IMR-90 (cell line): Measurements from ENCODE around the gene BRPF1. TPM values are rescaled to one million over a fixed set of nuclear protein-coding genes. Genes with fewer than 3 reads are reported as not detected.

ENCODE experiments used
- ATAC-seq: fragments of 200-7000 bp; cut with Tn5 transposase; 2 replicates; pipeline ENCODE4 v1.9.1; 2020; ENCODE audit warnings: low read depth, mild to moderate bottlenecking, moderate library complexity
- BruUV-seq: library from RNA; stranded (reverse); fragments of 400-500 nt; replicated peaks from 2 replicates; lab custom pipeline; 2021; lab: Mats Ljungman, UMichigan
- CTCF ChIA-PET: fragments of 300-600 bp; formaldehyde crosslinking; extraction: SDS; loops from one replicate; lab custom pipeline; 2021; ENCODE audit warnings: antibody characterized with exemption; lab: Yijun Ruan, JAX
- POLR2A ChIA-PET: fragments of 300-600 bp; sonication (Branson Sonifier 250); formaldehyde crosslinking; loops from one replicate; lab custom pipeline; 2022; ENCODE audit warnings: antibody characterized with exemption; ENCODE audit not compliant: unreplicated experiment; lab: Charles Lee
- DNase-seq: peaks from one replicate; pipeline ENCODE4 v3.0.0; 2013
- H2AFZ ChIP-seq: replicated peaks from 2 replicates; pipeline ENCODE3; 2013; ENCODE audit warnings: low read length, mild to moderate bottlenecking; ENCODE audit not compliant: poor library complexity
- H2AK5ac ChIP-seq: 2 replicates; pipeline ENCODE4 v1.6.1; 2013; ENCODE audit warnings: low read depth, low read length, inconsistent platforms
- H2AK9ac ChIP-seq: replicated peaks from 2 replicates; pipeline ENCODE3; 2013; ENCODE audit warnings: mild to moderate bottlenecking, low read depth, low read length, moderate library complexity; ENCODE audit not compliant: poor library complexity
- H2BK120ac ChIP-seq: 2 replicates; pipeline ENCODE4 v1.6.1; 2013; ENCODE audit warnings: low read depth, low read length, inconsistent platforms
- H2BK15ac ChIP-seq: 3 replicates; pipeline ENCODE4 v1.6.1; 2013; ENCODE audit warnings: low read depth, low read length, inconsistent platforms
- H2BK20ac ChIP-seq: 2 replicates; pipeline ENCODE4 v1.6.1; 2013; ENCODE audit warnings: low read depth, mild to moderate bottlenecking, inconsistent platforms, low read length, moderate library complexity
- H2BK5ac ChIP-seq: 2 replicates; pipeline ENCODE4 v1.6.1; 2013; ENCODE audit warnings: mild to moderate bottlenecking, low read depth, low read length, inconsistent platforms; ENCODE audit not compliant: poor library complexity, severe bottlenecking
- H3K14ac ChIP-seq: replicated peaks from 2 replicates; pipeline ENCODE4 v1.6.1; 2013; ENCODE audit warnings: low read depth, low read length, inconsistent platforms
- H3K18ac ChIP-seq: 2 replicates; pipeline ENCODE4 v1.6.1; 2013; ENCODE audit warnings: low read depth, low read length, control low read depth
- H3K23ac ChIP-seq: 2 replicates; pipeline ENCODE4 v1.6.1; 2013; ENCODE audit warnings: low read depth, low read length, inconsistent platforms
- H3K27ac ChIP-seq: 2 replicates; pipeline ENCODE4 v1.5.1; 2013; ENCODE audit warnings: mild to moderate bottlenecking, control low read depth, low read length; ENCODE audit not compliant: insufficient read depth
- H3K27me3 ChIP-seq: 2 replicates; pipeline ENCODE4 v1.6.1; 2013; ENCODE audit warnings: low read length; ENCODE audit not compliant: control insufficient read depth, insufficient read depth
- H3K36me3 ChIP-seq: 2 replicates; pipeline ENCODE4 v1.6.1; 2013; ENCODE audit warnings: low read length, mixed read lengths; ENCODE audit not compliant: control insufficient read depth, insufficient read depth
- H3K4ac ChIP-seq: 2 replicates; pipeline ENCODE4 v1.6.1; 2013; ENCODE audit warnings: low read depth, low read length, inconsistent platforms
- H3K4me1 ChIP-seq: 2 replicates; pipeline ENCODE4 v1.6.1; 2013; ENCODE audit warnings: low read length, mixed read lengths; ENCODE audit not compliant: control insufficient read depth, insufficient read depth
- H3K4me2 ChIP-seq: 2 replicates; pipeline ENCODE4 v1.6.1; 2013; ENCODE audit warnings: low read depth, mild to moderate bottlenecking, control low read depth, low read length, moderate library complexity
- H3K4me3 ChIP-seq: 2 replicates; pipeline ENCODE4 v1.5.1; 2013; ENCODE audit warnings: low read depth, mild to moderate bottlenecking, control low read depth, low read length, moderate library complexity; ENCODE audit not compliant: insufficient read depth
- H3K56ac ChIP-seq: 2 replicates; pipeline ENCODE4 v1.6.1; 2013; ENCODE audit warnings: low read length, inconsistent platforms; ENCODE audit not compliant: insufficient read depth; ENCODE audit errors: extremely low read depth
- H3K79me1 ChIP-seq, 2 experiments: 2 replicates each; pipeline ENCODE4 v1.6.1; 2013; ENCODE audit warnings: low read length in 2 of 2, inconsistent platforms in 1 of 2, low read depth in 1 of 2
- H3K9ac ChIP-seq: 2 replicates; pipeline ENCODE4 v1.6.1; 2013; ENCODE audit warnings: low read depth, low read length, control low read depth
- H3K9me1 ChIP-seq: 2 replicates; pipeline ENCODE4 v1.6.1; 2013; ENCODE audit warnings: low read length, inconsistent platforms; ENCODE audit not compliant: insufficient read depth
- H3K9me3 ChIP-seq: 2 replicates; pipeline ENCODE4 v1.6.1; 2013; ENCODE audit warnings: low read length; ENCODE audit not compliant: control insufficient read depth, insufficient read depth
- H4K20me1 ChIP-seq: 2 replicates; pipeline ENCODE4 v1.6.1; 2013; ENCODE audit warnings: low read length, inconsistent platforms; ENCODE audit not compliant: insufficient read depth
- H4K5ac ChIP-seq: 2 replicates; pipeline ENCODE4 v1.6.1; 2013; ENCODE audit warnings: mild to moderate bottlenecking, low read depth, low read length, control low read depth
- H4K8ac ChIP-seq, 2 experiments: 2 replicates each; pipeline ENCODE4 v1.6.1; 2013; ENCODE audit warnings: low read depth in 2 of 2, low read length in 2 of 2, control low read depth in 1 of 2, inconsistent platforms in 1 of 2
- H4K91ac ChIP-seq: 2 replicates; pipeline ENCODE4 v1.6.1; 2013; ENCODE audit warnings: low read depth, low read length, inconsistent platforms; ENCODE audit not compliant: insufficient read depth
- BHLHE40 ChIP-seq: fragments of 150-350 bp; IDR thresholded peaks from 2 replicates; pipeline ENCODE4 v1.6.1; 2016; ENCODE audit warnings: mild to moderate bottlenecking, low read depth, low read length
- CEBPB ChIP-seq: IDR thresholded peaks from 2 replicates; pipeline ENCODE4 v1.6.1; 2012; ENCODE audit warnings: low read depth, low read length, improper control_type of control experiment
- CHD1 ChIP-seq: IDR thresholded peaks from 2 replicates; pipeline ENCODE4 v1.6.1; 2012; ENCODE audit warnings: low read depth, low read length, improper control_type of control experiment
- ELK1 ChIP-seq: fragments of 150-350 bp; IDR thresholded peaks from 2 replicates; pipeline ENCODE4 v1.6.1; 2016; ENCODE audit warnings: low read depth, mild to moderate bottlenecking, low read length, moderate library complexity, borderline replicate concordance
- FOS ChIP-seq: fragments of 150-350 bp; IDR thresholded peaks from 2 replicates; pipeline ENCODE4 v1.6.1; 2016; ENCODE audit warnings: low read depth, low read length
- MAFK ChIP-seq: IDR thresholded peaks from 2 replicates; pipeline ENCODE4 v1.6.1; 2012; ENCODE audit warnings: low read depth, low read length, improper control_type of control experiment
- MAZ ChIP-seq: IDR thresholded peaks from 2 replicates; pipeline ENCODE4 v1.6.1; 2012; ENCODE audit warnings: low read depth, mild to moderate bottlenecking, low read length, improper control_type of control experiment, moderate library complexity, borderline replicate concordance
- MXI1 ChIP-seq: IDR thresholded peaks from 2 replicates; pipeline ENCODE4 v1.6.1; 2012; ENCODE audit warnings: low read depth, mild to moderate bottlenecking, low read length, moderate library complexity, borderline replicate concordance
- NFE2L2 ChIP-seq: fragments of 150-350 bp; IDR thresholded peaks from 2 replicates; pipeline ENCODE4 v1.6.1; 2016; ENCODE audit warnings: low read depth, mild to moderate bottlenecking, low read length
- POLR2A ChIP-seq: IDR thresholded peaks from 2 replicates; pipeline ENCODE4 v1.6.1; 2012; ENCODE audit warnings: mild to moderate bottlenecking, low read depth, low read length
- RAD21 ChIP-seq: IDR thresholded peaks from 2 replicates; pipeline ENCODE4 v1.6.1; 2012; ENCODE audit warnings: low read length, improper control_type of control experiment
- RCOR1 ChIP-seq: IDR thresholded peaks from 2 replicates; pipeline ENCODE4 v1.6.1; 2012; ENCODE audit warnings: mild to moderate bottlenecking, low read length, improper control_type of control experiment; ENCODE audit not compliant: insufficient replicate concordance
- RFX5 ChIP-seq: IDR thresholded peaks from 2 replicates; pipeline ENCODE4 v1.8.0; 2012; ENCODE audit warnings: low read depth, mild to moderate bottlenecking, low read length, moderate library complexity
- SMC3 ChIP-seq: fragments of 150-350 bp; IDR thresholded peaks from 2 replicates; pipeline ENCODE4 v1.6.1; 2016; ENCODE audit warnings: low read depth, mild to moderate bottlenecking, antibody characterized with exemption, low read length, moderate library complexity
- USF2 ChIP-seq: fragments of 150-350 bp; IDR thresholded peaks from 2 replicates; pipeline ENCODE4 v1.6.1; 2017; ENCODE audit warnings: mild to moderate bottlenecking, antibody characterized with exemption, low read length, low read depth
- WGBS, 2 experiments: methylation state at CpG; one replicate each; pipeline versions ENCODE4 v1.1.5 to v1.1.7; 2013; ENCODE audit warnings: missing lambda C conversion rate in 2 of 2; ENCODE audit not compliant: insufficient read length in 1 of 2; ENCODE audit errors: extremely low coverage in 2 of 2; 5-methylcytosine and 5-hydroxymethylcytosine counted together
- dilution Hi-C: fragments of 300-500 bp; cut with HindIII; formaldehyde crosslinking; loops from one replicate; pipeline ENCODE4 v1.14.3; 2018; ENCODE audit warnings: low sequenced_read_pairs; ENCODE audit not compliant: unreplicated experiment
- in situ Hi-C: fragments of 300-500 bp; cut with MboI; formaldehyde crosslinking; loops from 3 replicates; pipeline ENCODE4 v1.14.3; 2019; ENCODE audit warnings: low sequenced_read_pairs, inconsistent platforms, mixed read lengths
- intact Hi-C: fragments of 100-400 bp; cut with micrococcal nuclease; formaldehyde crosslinking; loops from 2 replicates; pipeline ENCODE4 v1.10.0; 2022
- polyA plus RNA-seq, 3 experiments: library from polyadenylated mRNA; depleted of rRNA; stranded (reverse); fragments of >200 nt; gene quantifications; 2 replicates each; pipeline ENCODE4 v1.2.3, GENCODE V29; 2012; ENCODE audit warnings: low replicate concordance in 1 of 3
- total RNA-seq: library from RNA; depleted of rRNA; stranded (reverse); fragments of >200 nt; gene quantifications from 2 replicates; pipeline ENCODE4 v1.2.3, GENCODE V29; 2012
- TF ChIP-seq, protein P1 (sequence below): conservative IDR thresholded peaks from 2 replicates; pipeline ENCODE4 v1.5.1; 2012; ENCODE audit warnings: mild to moderate bottlenecking, low read depth, low read length, improper control_type of control experiment

The BRPF1 gene
- total and polyA plus RNA-seq, 2 of the 4 experiments (the other 2 are of a cell fraction) = 13.6 to 15.6 TPM

GRCh38 chr3:9695345-9695744 is 36.2 kb upstream of the BRPF1 start:
- H3K18ac ChIP-seq = no peak overlapping the region
- no peak overlapping the region for H4K8ac ChIP-seq
- H2BK120ac ChIP-seq = no peak overlapping the region
- H3K9ac ChIP-seq = no peak overlapping the region
- TF ChIP-seq MAFK (no peak), POLR2A (no peak), RCOR1 (no peak), CEBPB (no peak), FOS (no peak), NFE2L2 (no peak), RFX5 (no peak), BHLHE40 (no peak), USF2 (no peak), SMC3 (no peak), MAZ (no peak), CHD1 (no peak), MXI1 (no peak), ELK1 (no peak), RAD21 (no peak)
- TF ChIP-seq, protein P1, sequence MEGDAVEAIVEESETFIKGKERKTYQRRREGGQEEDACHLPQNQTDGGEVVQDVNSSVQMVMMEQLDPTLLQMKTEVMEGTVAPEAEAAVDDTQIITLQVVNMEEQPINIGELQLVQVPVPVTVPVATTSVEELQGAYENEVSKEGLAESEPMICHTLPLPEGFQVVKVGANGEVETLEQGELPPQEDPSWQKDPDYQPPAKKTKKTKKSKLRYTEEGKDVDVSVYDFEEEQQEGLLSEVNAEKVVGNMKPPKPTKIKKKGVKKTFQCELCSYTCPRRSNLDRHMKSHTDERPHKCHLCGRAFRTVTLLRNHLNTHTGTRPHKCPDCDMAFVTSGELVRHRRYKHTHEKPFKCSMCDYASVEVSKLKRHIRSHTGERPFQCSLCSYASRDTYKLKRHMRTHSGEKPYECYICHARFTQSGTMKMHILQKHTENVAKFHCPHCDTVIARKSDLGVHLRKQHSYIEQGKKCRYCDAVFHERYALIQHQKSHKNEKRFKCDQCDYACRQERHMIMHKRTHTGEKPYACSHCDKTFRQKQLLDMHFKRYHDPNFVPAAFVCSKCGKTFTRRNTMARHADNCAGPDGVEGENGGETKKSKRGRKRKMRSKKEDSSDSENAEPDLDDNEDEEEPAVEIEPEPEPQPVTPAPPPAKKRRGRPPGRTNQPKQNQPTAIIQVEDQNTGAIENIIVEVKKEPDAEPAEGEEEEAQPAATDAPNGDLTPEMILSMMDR = no peak
- ChIA-PET POLR2A (no interaction called here), CTCF (no interaction called here)
- H3K56ac ChIP-seq = no peak overlapping the region
- H4K5ac ChIP-seq = no peak overlapping the region
- H3K27ac ChIP-seq = no peak overlapping the region
- H3K9me1 ChIP-seq = no peaks in the 10 kb centered on the region; the same call in 1 of the 2 replicates
- no peak overlapping the region for H3K14ac ChIP-seq
- no peak overlapping the region for H2AK9ac ChIP-seq
- no peak overlapping the region for H2AK5ac ChIP-seq
- H3K79me1 ChIP-seq = no peaks in the 10 kb centered on the region
- no peak overlapping the region for H4K91ac ChIP-seq
- peaks cover 50% of the 10 kb centered on the region for H3K36me3 ChIP-seq
- no peak overlapping the region for H2BK15ac ChIP-seq
- H4K20me1 ChIP-seq = no peaks in the 10 kb centered on the region
- H3K23ac ChIP-seq = no peak overlapping the region
- 90% methylated on average over 2 of the region's 4 CpGs; no CpG with 5 or more reads in 1 of the 2 experiments for WGBS, 2 experiments
- no peaks in the 10 kb centered on the region for H3K27me3 ChIP-seq
- H3K9me3 ChIP-seq = no peaks in the 10 kb centered on the region
- no peak overlapping the region for H2AFZ ChIP-seq
- intact Hi-C loops = no loop called here
- H3K4ac ChIP-seq = no peak overlapping the region
- no peak overlapping the region for H2BK5ac ChIP-seq
- H3K4me1 ChIP-seq = no peaks in the 10 kb centered on the region
- dilution Hi-C loops = no loop called here
- no peak overlapping the region for H3K4me3 ChIP-seq
- no TSS peak for BruUV-seq
- in situ Hi-C loops = no loop called here
- H3K4me2 ChIP-seq = no peak overlapping the region
- DNase-seq (no peak), ATAC-seq (no peak)
- no peak overlapping the region for H2BK20ac ChIP-seq
